ENCODE data around the gene ARHGAP23.

DNA sequence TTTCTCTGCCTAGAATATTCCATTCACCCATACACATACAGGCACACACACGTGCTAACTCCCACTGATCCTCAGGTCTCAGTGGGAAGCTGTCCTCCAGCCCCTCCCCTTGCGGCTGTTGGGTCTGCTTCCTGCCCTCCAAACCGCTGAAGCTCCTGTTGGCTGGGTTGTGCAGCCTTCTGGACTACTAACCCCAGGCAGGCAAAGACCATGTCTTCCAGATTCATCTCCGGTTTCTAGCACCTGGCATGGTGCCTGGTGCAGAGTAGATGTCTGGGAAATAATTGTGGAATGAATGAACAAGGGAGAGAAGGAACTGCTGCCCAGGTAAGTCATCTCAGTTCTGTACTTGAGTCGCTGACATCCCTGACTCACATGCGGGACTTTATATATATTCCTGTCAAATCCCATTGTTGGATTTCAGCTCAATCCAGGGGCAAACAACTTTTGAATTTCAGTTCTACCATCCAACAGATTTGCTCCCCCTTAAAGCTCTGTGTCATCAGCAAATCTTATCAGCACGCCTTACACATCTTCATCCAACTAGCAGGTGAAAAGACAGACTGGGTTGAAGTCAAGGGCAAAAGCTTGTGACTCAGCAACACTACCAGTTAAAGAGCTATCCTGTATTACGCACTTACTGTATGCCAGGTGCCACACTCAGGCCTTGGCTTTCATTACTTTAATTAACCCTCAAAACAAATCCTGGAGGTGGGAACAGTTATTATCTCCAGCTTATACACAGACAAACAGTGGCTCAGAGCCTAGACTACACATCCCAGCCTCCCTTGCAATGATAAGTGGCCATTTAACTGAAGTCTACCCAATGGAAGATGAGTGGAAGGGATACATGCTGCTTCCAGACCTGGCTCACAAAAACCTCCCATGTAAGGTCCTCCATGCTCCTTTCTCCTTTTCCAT, 126.4 kb downstream of the ARHGAP23 start:
- TF ChIP-seq, protein P1, sequence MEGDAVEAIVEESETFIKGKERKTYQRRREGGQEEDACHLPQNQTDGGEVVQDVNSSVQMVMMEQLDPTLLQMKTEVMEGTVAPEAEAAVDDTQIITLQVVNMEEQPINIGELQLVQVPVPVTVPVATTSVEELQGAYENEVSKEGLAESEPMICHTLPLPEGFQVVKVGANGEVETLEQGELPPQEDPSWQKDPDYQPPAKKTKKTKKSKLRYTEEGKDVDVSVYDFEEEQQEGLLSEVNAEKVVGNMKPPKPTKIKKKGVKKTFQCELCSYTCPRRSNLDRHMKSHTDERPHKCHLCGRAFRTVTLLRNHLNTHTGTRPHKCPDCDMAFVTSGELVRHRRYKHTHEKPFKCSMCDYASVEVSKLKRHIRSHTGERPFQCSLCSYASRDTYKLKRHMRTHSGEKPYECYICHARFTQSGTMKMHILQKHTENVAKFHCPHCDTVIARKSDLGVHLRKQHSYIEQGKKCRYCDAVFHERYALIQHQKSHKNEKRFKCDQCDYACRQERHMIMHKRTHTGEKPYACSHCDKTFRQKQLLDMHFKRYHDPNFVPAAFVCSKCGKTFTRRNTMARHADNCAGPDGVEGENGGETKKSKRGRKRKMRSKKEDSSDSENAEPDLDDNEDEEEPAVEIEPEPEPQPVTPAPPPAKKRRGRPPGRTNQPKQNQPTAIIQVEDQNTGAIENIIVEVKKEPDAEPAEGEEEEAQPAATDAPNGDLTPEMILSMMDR (conservative IDR thresholded peaks at IDR 0.05; ENCODE audit: low read depth in 2 of 2), result no peak
- TF ChIP-seq EZH2 (IDR thresholded peaks at IDR 0.05; ENCODE audit: low read depth, unreplicated experiment), result no peak
- no peak for TF ChIP-seq POLR2AphosphoS5 (IDR thresholded peaks at IDR 0.05; ENCODE audit: low read depth)
- TF ChIP-seq CREB1 (CRISPR knock-in tag; IDR thresholded peaks at IDR 0.05; ENCODE audit: low read depth), result no peak
- no peak for TF ChIP-seq REST (IDR thresholded peaks at IDR 0.05; ENCODE audit: unreplicated experiment)
- no peak for TF ChIP-seq EZH2phosphoT487 (IDR thresholded peaks at IDR 0.05; ENCODE audit: unreplicated experiment)
- TF ChIP-seq STAT1 (IDR thresholded peaks at IDR 0.05; ENCODE audit: unreplicated experiment), result no peak
- TF ChIP-seq, protein P2, sequence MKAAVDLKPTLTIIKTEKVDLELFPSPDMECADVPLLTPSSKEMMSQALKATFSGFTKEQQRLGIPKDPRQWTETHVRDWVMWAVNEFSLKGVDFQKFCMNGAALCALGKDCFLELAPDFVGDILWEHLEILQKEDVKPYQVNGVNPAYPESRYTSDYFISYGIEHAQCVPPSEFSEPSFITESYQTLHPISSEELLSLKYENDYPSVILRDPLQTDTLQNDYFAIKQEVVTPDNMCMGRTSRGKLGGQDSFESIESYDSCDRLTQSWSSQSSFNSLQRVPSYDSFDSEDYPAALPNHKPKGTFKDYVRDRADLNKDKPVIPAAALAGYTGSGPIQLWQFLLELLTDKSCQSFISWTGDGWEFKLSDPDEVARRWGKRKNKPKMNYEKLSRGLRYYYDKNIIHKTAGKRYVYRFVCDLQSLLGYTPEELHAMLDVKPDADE (IDR thresholded peaks at IDR 0.05), result no peak

All from GM23338 (cell line).